GM03348 (cell line): ENCODE data around the gene TSPAN31.

Experiments
- DNase-seq: peaks from one replicate; pipeline ENCODE4 v3.0.0; 2012; ENCODE audit warnings: low spot score

TSPAN31 gene

DNA sequence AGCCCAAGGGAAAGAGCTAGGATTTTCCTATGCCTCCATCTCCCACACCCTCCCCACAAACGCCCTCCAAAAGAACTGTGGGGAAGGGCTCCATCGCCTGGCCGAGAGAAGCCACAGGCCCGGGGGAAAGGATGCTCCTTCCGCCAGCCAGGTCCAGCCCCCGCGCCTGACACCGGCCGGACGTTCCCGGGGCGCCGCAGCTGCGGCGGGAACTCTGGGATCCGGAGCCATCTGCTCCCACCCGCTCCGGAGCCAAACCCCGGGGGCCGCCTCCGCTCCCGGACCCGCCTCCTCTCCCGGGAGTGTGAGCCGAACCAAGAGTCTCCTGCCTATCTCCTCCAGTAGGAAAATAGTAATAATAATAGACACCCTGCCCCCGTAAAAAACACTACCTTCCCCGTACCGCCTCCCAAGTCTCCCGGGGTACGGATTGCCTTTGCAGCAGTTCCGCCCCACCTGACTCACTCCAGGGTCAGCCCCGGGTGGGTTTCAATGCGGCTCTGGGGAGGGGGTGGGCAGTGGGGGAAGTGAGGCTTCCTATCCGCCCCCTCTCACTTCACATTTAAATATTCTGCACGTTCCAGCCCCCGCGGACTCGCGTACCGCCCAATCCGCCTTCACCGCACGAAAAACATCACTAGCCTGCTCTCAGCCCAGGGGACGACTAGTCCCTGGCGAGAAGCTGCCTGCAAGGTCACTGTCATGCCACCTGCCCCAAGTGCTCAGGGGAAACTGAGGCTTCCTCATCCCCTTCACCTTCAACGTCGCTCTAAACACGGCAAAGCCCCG lies 8.7 kb upstream of the TSPAN31 start:
- DNase-seq, result peak; percentile 65

DNA sequence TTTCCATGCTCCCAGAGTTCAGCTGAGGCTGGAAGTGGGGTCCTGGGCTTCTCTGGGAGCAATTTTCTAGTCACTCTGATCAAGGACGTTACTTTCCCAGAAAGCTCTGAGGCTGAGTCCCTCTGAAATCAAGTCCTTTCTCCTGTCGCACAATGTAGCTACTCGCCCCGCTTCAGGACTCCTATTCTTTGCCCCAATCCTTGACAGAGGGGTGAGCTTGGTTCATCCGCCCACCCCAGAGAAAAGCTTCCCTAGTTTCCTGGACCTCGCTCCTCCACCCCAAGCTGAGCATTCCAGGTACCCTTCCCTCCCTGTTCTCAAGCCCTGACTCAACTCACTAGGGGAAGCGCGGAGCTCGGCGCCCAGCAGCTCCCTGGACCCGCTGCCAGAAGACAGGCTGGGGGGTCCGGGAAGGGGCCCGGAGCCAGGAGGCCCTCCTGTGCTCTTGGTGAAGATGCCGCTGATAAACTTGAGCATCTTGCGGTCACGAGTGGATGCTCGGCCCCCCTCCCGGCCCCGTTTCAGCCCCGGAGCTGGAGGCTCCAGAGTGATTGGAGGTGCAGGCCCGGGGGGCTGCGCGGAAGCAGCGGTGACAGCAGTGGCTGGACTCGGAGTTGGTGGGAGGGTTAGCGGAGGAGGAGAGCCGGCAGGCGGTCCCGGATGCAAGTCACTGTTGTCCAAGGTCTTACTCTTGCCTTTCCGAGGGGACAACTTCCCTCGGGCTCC lies 7.9 kb upstream of the TSPAN31 start:
- no peak for DNase-seq

DNA sequence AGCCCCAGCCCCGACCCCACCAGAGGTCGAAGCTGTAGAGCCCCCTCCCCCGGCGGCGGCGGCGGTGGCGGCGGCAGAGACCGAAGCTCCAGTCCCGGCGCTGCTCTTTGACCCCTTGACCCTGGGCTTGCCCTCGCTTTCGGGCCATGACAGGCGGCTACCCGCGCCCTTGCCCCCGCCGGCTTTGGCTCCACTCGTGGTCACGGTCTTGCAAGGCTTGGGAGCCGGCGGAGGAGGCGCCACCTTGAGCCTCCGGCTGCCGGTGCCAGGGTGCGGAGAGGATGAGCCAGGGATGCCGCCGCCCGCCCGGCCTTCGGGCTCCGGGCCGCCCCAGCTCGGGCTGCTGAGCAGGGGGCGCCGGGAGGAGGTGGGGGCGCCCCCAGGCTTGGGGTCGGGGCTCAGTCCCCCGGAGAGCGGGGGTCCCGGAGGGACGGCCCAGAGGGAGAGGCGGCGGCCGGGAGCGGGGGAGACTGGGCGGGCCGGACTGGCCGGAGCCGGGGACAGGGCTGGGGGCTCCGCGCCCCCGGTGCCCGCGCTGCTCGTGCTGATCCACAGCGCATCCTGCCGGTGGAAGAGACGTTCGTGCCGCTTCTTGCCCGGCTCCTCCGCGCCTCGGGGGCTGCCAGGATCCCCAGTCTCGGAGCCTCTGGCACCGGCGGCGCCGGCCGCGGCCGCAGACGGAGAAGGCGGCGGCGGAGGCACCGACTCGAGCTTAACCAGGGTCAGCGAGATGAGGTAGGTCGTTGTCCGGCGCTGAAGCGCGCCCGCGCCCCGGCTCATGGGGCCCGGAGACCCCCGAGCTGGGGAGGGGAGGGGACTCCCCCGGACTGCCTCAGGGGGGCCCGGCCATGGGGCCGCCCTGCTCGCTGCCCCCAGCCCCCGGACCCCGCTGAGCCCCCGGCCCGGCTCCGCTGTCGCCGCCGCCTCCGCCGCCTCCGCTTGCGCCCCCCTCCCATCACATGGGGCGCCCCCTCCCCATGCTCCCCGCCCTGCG lies 7.1 kb upstream of the TSPAN31 start:
- peak; percentile 57 for DNase-seq

GRCh38 chr12:57738661-57739237 lies 6.1 kb upstream of the TSPAN31 start, which contains the start of gene AGAP2:
Gene AGAP2, minus strand, starts transcription at chr12:57738742. Its CDS starts 496 bp downstream, at chr12:57738246.
- no peak for DNase-seq

- no peak for DNase-seq
Observed at GRCh38 chr12:57739387-57739786, 5.5 kb upstream of the TSPAN31 start.

- DNase-seq, result no peak
Observed at GRCh38 chr12:57739914-57740538, 4.8 kb upstream of the TSPAN31 start.

GRCh38 chr12:57740656-57741412 lies 4.0 kb upstream of the TSPAN31 start:
- DNase-seq, result no peak

DNA sequence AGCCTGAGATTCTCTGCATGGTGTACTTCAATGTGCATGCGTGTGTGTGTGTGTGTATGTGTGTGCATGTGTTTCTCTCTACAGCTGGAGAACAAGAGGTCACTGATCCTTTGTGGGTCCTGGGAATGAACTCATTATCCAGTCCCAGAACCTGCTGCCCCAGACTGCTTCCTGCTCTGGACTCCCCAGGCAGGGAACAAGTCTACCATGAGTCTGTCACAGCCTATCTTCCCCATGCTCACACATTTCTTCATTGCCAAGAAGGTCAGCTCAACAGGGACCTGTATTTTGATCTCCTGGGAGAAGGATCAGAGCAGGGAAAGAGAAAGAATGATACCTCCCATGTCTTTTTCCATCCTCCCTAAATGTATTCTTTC lies 3.4 kb upstream of the TSPAN31 start:
- DNase-seq, result no peak

GRCh38 chr12:57741844-57742738 lies 2.7 kb upstream of the TSPAN31 start:
- no peak for DNase-seq

- DNase-seq, result no peak
Observed at GRCh38 chr12:57743769-57744168, 1.1 kb upstream of the TSPAN31 start.

- peak; percentile 83 for DNase-seq
Observed at GRCh38 chr12:57744194-57744776, 554 bp upstream of the TSPAN31 start.

- DNase-seq, result no peak
Observed at GRCh38 chr12:57745485-57745881, 644 bp downstream of the TSPAN31 start.

- DNase-seq, result no peak
Observed at GRCh38 chr12:57746025-57746424, 1.2 kb downstream of the TSPAN31 start.

DNA sequence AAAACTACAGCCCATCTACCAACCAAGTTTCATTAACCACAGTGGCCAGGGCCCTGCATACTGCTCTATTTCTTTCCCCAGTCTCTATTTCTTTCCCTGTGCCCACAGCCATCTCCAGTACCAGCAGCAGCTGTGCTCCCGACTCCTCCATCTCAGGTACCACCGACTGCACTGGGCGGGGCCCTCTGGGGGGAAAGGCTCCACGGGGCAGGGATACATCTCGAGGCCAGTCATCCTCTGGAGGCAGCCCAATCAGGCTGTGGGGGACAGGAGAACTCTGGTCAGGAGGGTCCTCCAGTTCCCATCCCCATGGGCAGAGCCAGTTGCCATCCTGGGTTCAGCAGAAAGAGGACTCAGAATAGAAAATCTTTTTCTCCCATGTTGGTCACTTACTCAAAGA lies 4.2 kb downstream of the TSPAN31 start:
- no peak for DNase-seq

DNA sequence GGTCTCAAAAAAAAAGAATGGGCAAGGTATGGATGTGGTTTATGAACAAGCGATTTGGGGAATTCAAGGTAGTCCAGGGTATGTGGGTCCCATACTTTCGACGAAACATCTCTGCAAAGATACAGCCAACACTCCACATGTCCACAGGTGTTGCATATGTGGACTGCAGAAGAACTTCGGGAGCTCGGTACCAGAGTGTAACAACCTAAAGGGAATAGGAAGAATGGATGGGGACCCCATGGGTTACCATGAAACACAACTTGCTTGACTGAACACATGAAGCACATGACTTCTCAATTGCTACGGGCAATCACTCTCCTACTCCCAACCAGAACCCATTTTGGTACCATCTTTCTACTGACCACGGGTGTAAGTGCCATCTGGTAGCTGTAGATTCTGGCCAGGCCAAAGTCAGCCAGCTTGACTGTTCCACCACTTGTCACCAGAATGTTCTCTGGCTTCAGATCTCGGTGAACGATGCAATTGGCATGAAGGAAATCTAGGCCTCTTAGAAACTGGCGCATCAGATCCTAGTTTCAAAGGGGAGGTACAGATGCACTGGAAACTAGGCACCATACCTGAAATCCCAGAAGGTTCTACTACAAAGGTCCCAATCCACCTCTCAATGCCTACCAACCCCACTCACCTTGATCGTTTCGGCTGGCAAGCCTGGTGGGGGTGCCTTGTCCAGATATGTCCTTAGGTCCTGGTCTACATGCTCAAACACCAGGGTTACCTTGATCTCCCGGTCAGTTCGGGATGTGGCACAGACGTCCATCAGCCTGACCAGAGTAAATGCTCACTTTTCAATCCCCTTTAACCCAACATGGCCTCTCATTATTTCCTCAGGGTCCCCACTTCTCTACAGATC lies 6.0 kb downstream of the TSPAN31 start:
- DNase-seq, result no peak

- no peak for DNase-seq
Observed at GRCh38 chr12:57751432-57751787, 6.6 kb downstream of the TSPAN31 start.

DNA sequence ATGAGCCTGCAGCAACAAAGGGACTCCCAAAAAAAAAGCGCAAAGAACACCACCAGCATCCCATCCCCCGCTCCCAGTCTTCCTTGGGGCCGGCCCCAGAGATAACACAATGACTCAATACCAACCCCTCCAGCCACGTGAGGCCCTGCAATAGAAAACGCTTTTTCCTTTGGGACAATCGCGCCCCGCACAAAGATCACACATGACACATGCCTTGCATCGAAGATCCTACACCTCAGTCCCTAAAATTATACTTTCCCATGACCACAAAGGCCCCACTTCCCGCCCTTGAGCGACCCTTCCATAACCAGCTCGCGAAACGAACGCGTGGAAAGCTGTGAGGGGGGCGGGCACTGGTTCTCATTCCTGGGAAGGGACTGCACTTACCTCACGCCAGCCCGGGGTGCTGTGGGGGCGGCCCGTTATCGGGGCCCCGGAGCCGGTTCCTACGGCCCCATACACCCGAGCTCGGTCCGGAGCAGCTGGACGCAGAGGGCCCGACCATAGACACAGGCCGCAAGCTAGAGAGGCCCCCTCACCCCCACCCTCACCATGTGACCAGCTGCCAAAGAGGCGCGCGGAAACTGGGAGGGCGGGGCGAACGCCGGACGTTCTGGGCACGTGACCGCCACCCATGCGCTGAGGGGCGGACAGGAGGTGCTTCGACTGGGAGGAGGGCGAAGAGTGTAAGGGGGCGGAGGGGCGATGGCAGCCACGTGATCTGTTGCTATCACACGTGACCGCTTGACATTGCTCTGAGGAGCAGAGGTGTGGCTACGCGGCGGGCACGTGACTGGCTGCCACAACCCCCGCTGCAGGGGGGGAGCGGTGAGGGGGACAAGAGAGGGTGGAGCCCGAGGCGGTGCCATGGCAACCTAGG lies 7.2 kb downstream of the TSPAN31 start, which contains the start of gene CDK4:
TSS of gene CDK4 (minus strand) at position 523 of the 880 bp plus-strand sequence. CDS start 593 bp downstream, outside the sequence.
- DNase-seq, result peak; percentile 98
